Coronary artery (tissue), 2 donors: Measurements from ENCODE around the gene UBQLN4.
"Not testable (repeated sequence)": the region's sequence is repeated elsewhere in the genome, so short reads cannot be mapped to it uniquely, and the experiment has no call there.

ENCODE experiments used
- DNase-seq: peaks from one replicate; pipeline ENCODE4 v3.0.0-alpha.2; 2017; ENCODE audit warnings: low spot score
- H3K27ac ChIP-seq, 2 donors: fragments of 200-600 bp; sonication (generic); one replicate each; pipeline ENCODE4 v1.5.1; 2016 to 2019
- H3K4me3 ChIP-seq: fragments of 200-600 bp; sonication (generic); 2 replicates; pipeline ENCODE4 v1.5.1; 2016; ENCODE audit warnings: mild to moderate bottlenecking, moderate library complexity
- TF ChIP-seq, protein P1 (sequence below): fragments of 200-600 bp; sonication (generic); IDR thresholded peaks from one replicate; pipeline ENCODE4 v1.5.1; 2019; ENCODE audit warnings: antibody characterized with exemption

UBQLN4 gene

DNA sequence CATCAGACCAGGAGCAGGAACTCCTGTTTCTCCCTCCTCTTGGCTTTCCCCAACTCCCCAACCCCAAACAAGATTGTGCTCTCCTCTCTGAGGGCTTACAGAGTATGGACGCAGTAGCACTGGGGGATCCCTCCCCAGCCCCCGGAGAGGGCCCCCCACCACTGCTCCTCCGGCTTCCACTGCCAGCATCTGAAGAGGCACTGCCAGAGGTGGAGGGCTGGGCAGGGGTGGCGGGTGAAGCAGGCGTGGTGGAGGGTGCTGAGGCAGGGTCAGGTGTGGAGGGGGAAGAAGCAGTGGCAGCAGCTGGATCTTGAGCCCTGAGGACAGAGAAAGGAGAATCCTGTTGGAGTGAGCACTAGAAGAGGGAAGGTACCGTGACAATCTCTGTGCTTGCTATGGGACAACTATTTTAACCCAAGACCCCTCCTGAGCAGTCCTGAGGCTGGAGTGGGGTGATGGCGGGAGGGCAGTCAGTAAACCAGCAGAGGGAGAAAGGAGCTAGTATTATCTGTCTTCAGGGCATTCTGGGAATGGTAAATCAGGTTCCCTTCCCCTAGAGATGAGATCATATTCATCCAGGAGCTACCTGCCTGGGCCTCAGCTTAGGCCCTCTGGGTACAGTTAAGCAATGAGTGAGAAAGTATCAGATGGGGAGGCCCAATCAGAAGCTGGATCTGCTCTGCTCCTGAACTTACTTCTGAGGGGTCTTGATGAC is 2.4 kb downstream of the UBQLN4 start:
- TF ChIP-seq, protein P1, sequence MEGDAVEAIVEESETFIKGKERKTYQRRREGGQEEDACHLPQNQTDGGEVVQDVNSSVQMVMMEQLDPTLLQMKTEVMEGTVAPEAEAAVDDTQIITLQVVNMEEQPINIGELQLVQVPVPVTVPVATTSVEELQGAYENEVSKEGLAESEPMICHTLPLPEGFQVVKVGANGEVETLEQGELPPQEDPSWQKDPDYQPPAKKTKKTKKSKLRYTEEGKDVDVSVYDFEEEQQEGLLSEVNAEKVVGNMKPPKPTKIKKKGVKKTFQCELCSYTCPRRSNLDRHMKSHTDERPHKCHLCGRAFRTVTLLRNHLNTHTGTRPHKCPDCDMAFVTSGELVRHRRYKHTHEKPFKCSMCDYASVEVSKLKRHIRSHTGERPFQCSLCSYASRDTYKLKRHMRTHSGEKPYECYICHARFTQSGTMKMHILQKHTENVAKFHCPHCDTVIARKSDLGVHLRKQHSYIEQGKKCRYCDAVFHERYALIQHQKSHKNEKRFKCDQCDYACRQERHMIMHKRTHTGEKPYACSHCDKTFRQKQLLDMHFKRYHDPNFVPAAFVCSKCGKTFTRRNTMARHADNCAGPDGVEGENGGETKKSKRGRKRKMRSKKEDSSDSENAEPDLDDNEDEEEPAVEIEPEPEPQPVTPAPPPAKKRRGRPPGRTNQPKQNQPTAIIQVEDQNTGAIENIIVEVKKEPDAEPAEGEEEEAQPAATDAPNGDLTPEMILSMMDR, result no peak

DNA sequence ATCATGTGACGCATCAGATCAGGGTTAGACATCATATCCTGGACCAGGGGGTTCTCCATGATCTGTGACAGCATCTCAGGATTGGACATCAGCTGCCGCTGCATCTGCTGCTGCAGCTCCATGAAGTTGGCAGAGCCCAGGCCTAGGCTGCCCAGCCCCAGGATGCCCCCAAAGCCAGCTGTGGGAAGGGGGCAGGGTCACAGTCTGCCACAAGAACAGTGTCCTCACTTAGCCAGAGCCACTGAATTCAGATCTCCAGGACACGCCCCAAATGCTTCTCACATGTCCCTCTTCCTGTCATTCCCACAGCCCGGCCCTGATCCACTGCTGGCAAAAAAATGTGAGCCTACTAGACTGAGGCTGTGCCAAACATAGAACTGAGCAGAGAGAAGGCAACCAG is 3.2 kb downstream of the UBQLN4 start:
- Histone ChIP-seq H3K27ac (no peak overlapping the region), H3K4me3 (no peak overlapping the region)
- TF ChIP-seq, protein P1, result no peak
- no peak for DNase-seq

More for the DNA sequence above, 2.4 kb downstream of the UBQLN4 start:
- no peak for DNase-seq
- no peak overlapping the region for H3K4me3 ChIP-seq
- no peak overlapping the region for H3K27ac ChIP-seq

DNA sequence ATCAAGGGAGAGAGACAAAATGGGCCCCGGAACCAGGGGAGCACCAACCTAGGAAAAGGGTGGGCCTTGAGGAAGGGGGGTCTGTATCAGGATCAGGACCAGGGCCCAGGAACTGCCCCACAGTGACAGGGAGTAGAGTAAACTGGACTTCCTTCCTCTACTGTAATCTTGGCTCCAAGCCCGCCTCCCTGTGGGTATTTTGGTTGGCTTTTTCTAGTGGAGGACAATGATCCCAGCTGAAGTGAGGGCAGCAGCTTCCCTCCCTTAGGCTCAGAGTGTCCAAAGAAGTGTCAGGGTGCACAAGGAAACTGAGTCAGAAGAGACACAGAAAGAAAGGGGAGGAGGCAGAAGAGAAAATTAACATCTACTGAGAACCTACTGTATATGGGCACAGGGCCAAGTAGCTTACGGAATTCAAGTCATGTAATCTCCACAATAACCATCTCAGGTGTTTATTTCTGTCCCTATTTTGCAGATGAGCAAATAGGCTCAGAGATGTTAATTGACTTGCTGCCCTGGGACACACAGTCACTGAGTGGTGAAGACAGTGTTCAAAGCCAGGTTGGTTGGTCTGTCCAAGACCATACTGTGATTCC is 4.8 kb downstream of the UBQLN4 start:
- Histone ChIP-seq H3K27ac (no peak overlapping the region), H3K4me3 (no peak overlapping the region)
- TF ChIP-seq, protein P1, result no peak
- DNase-seq, result no peak

DNA sequence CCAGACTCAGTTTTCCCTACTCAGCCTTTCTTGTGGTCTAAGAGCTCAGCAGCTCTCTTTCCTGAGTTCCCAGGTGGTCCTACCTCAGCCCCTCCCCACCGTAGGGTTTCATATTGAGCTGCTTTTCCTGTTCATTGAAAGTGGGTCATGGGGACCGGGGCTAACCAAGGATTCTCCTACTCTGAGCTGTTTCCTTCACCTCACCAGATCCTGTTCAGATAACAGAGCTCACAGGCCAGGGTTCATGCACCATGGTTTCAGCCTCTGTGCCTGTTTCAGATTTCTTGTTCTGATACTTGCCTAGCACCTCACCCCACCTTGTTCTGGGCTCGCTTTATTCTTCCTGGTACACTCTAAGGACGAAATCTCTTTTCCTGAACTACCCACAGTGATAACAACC is 8.5 kb downstream of the UBQLN4 start:
- TF ChIP-seq, protein P1, result no peak
- Histone ChIP-seq H3K4me3 (no peak overlapping the region), H3K27ac (no peak overlapping the region)
- no peak for DNase-seq

DNA sequence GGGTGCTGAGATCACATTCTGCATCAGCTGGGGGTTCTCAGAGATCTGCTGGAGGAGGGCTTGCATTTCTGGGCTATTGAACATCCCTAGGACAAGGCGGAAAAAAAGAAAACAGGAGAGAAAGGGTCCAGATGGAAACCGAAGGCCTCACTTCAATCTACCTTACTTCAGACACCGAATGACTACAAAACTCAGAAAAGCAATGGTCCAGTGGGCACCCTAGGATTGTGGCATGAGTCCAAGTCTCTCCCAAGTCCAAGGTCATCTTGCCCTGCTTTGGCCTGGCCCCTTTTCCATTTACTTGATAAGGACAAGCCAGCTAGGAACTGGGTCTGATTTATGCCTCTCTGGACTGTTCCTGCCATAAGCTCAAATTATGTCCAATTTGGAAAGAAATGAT is 10.8 kb downstream of the UBQLN4 start:
- Histone ChIP-seq H3K27ac (no peak overlapping the region), H3K4me3 (no peak overlapping the region)
- TF ChIP-seq, protein P1, result no peak
- no peak for DNase-seq

DNA sequence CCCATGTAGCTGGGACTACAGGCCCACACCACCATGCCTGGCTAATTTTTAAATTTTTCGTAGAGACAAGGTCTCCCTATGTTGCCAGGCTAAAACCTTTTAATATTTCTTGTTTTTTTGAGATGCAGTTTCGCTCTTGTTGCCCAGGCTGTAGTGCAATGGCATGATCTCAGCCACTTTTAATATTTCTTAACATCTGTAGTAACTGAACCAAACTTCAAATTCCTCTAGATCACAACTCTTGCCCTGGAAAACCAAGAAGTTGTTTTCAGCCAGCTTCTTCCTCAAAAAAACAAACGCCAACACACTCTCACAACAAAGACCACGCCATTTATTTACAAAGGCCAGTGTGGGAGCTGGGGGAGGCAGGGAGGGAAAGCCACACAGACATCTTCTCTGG is 18.6 kb downstream of the UBQLN4 start:
- not testable (repeated sequence) for DNase-seq, H3K4me3 ChIP-seq, H3K27ac ChIP-seq

DNA sequence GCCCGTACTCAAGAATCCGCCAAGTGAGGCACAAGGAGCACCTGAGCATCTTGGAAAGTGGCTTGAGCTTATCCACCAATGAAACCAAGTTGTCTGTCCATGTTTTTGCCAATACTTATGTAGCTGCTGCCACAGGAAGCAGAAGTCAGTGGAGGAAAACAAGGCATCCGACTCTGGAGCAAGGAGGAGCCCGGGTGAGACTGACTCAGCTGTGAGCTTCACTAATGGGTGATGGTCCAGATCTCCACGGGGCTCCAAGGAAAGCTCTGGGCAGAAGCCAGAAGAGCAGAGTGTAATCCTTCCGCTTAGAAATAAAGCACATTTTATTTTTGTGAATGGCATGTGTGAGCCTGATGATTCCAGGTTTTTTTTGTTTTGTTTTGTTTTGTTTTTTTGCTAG is 20.6 kb downstream of the UBQLN4 start:
- DNase-seq, result no peak
- TF ChIP-seq, protein P1, result no peak
- Histone ChIP-seq H3K4me3 (no peak overlapping the region), H3K27ac (no peak overlapping the region)
